Adipocyte (in vitro differentiated cells): ENCODE measurements around the gene KIDINS220.
A peak's percentile ranks its signal among the peaks of the same experiment; 100 is the strongest.

Experiments
- DNase-seq: peaks from one replicate; pipeline ENCODE4 v3.0.0-alpha.2; 2015; ENCODE audit warnings: low read depth
- H3K27me3 ChIP-seq: replicated peaks from 2 replicates; pipeline ENCODE4 v1.7.0; 2013; ENCODE audit warnings: mild to moderate bottlenecking, low read length, moderate library complexity; ENCODE audit not compliant: control insufficient read depth, insufficient read depth
- H3K36me3 ChIP-seq: 2 replicates; pipeline ENCODE4 v1.7.0; 2013; ENCODE audit warnings: low read length, mild to moderate bottlenecking, moderate library complexity; ENCODE audit not compliant: control insufficient read depth, insufficient read depth, severe bottlenecking
- H3K4me1 ChIP-seq: 2 replicates; pipeline ENCODE4 v1.7.0; 2013; ENCODE audit warnings: mild to moderate bottlenecking, low read length, moderate library complexity; ENCODE audit not compliant: control insufficient read depth, insufficient read depth
- H3K4me3 ChIP-seq: 2 replicates; pipeline ENCODE4 v1.7.0; 2013; ENCODE audit warnings: mild to moderate bottlenecking, low read length, moderate library complexity
- H3K9ac ChIP-seq: 2 replicates; pipeline ENCODE4 v1.7.0; 2013; ENCODE audit warnings: mild to moderate bottlenecking, low read length, moderate library complexity
- H3K9me3 ChIP-seq: 2 replicates; pipeline ENCODE4 v1.7.0; 2013; ENCODE audit warnings: mild to moderate bottlenecking, low read length, moderate library complexity; ENCODE audit not compliant: control insufficient read depth

KIDINS220 gene

DNA sequence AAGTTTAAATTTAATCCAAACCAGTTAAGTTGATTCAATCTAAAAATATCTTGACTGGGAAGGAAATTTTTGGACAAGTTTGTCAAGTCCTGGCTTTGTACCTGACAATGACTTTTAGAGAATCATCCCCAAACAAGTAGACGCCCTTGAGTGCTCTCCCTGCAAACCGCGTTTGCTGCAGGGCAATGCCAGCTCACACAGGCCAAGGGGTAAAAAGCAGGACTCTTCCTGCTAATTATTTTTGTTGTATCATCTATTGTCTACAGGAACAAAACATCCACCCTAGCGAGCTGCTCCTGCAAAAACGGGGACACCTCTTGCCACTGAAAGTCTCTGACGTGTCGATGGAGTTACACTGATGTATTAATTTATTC is 144.6 kb downstream of the KIDINS220 start:
- H3K36me3 ChIP-seq = no peaks in the 10 kb centered on the region
- peaks cover 15% of the 10 kb centered on the region for H3K27me3 ChIP-seq
- peaks cover 12% of the 10 kb centered on the region for H3K4me1 ChIP-seq
- H3K4me3 ChIP-seq = no peak overlapping the region
- H3K9me3 ChIP-seq = peaks cover 4% of the 10 kb centered on the region
- no peak overlapping the region for H3K9ac ChIP-seq
- no peak for DNase-seq

DNA sequence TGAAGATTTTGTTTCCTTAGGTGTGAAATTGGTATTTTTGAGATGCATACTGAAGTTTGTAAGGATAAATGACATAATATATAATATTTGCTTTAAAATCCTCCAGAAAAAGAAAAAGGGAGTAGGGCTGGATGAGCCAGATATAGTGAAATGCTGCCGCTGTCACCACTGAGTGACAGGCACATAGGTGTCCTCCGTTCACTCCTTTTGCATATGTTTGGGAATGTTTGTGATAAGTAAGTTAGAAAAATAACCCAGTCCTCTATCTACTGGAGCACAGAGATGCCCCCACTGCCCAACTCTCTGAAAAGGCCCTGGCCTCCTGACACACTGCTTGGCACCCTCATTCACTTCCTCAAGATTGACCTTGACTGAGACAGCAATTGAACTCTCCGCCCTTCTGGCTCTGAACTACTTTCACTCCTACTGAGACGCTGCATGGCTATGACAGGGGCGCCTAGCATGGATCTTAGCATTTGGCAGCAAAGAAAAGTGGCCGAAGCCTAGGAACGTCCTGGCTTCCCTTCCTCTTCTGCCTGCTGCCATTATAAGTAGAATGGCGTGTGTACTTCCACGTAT is 145.5 kb downstream of the KIDINS220 start:
- H3K36me3 ChIP-seq = no peaks in the 10 kb centered on the region
- H3K9ac ChIP-seq = no peak overlapping the region
- peaks cover 12% of the 10 kb centered on the region for H3K4me1 ChIP-seq
- peaks cover 14% of the 10 kb centered on the region for H3K27me3 ChIP-seq
- H3K4me3 ChIP-seq = no peak overlapping the region
- no peaks in the 10 kb centered on the region for H3K9me3 ChIP-seq
- DNase-seq = no peak

DNA sequence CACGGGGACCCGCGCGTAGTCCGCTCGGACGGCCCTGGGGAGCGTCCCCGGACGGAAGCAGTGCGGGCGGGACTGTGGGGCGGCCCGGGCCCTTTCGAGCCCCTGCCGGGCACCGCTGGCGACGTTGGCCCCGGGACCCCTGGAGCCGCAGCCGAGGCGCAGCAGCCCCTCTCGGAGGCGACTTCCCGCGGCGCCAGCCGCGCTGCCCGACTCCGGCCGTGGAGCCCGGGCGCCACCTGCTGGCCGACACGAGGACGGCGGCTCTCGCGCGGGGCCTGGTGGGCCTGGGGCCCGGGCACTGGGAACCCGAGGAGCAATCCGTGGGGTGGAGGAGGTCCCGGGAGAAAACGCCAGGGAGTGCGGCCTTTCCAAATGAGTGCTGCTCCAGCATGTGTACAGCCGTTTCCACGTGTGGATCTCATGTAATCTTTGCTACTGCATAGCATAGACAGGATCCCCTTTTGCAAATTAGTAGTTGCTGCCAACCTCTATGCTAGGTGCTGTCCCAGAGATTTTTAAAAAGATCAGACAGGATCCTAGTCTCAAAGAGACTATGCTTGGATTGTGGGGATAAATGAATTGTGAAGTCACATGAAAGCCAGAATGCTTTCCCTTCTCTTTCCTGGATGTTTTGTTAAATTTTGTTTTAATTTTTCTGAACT is 151.6 kb downstream of the KIDINS220 start:
- H3K4me3 ChIP-seq = peak overlapping the region; percentile 84
- no peaks in the 10 kb centered on the region for H3K27me3 ChIP-seq
- H3K36me3 ChIP-seq = no peaks in the 10 kb centered on the region
- H3K9ac ChIP-seq = peak overlapping the region; percentile 84
- H3K4me1 ChIP-seq = peaks cover 8% of the 10 kb centered on the region
- no peaks in the 10 kb centered on the region for H3K9me3 ChIP-seq
- DNase-seq = peak; percentile 79

DNA sequence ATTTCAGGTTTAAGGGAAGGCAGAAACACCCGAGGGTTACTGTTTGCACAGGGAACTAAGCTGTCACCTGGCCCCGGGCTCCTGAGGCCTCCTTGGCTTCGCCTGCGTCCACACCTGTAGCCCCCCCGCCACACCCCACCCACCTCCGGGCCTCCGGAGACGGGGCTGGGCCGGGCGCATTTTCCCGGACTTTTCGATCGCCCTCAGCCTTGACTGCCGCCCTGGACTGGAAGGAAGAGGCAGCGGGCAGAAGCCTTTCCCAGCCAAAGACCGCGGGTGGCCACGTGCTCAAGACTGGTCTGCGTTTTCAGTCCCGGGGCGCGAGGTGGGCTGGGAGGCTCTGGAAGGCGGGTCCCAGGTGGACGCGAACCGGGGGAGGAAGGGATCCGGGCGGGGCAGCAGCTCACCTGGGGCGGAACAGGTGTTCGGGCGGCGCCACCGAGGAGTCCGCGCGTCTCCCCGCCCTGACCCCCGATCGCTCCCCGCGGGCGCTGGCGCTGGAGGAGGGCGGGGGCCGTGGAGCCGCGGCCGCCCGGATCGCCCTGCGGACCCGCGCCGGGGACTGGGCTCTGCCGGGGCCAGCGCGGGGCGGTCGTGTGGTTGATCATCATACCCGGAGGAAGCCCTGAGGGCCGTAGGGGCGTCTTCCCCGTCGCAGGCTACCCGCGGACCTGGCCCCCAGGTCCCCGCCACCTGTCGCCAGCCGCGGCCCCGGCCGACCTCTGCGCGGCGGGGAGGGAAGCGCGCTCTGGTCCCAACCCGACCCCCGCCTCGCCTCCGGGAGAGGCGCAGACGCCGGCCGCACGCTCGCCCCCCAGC is 152.3 kb downstream of the KIDINS220 start:
- peaks cover 15% of the 10 kb centered on the region for H3K4me1 ChIP-seq
- DNase-seq = peak; percentile 67
- H3K9me3 ChIP-seq = no peaks in the 10 kb centered on the region
- no peaks in the 10 kb centered on the region for H3K36me3 ChIP-seq
- H3K9ac ChIP-seq = peak overlapping the region; percentile 84
- no peaks in the 10 kb centered on the region for H3K27me3 ChIP-seq
- H3K4me3 ChIP-seq = peak overlapping the region; percentile 84

DNA sequence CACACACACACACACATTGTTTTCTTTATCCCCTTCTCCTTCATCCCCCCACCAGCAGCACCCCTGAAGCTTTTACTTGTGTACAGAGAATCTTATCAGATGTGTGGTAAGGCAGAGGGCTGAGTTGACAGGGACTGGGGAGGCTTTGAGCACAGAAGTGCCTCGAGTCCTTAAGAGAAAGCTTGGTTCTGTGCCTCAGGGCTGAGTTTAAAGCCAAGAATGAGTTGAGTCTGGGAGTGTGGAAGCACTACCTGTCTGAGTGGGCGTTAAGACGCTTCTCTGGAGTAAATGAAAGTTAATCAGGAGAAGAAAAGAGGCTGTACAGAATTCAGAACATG is 152.9 kb downstream of the KIDINS220 start:
- Histone ChIP-seq H3K27me3 (no peaks in the 10 kb centered on the region), H3K36me3 (no peaks in the 10 kb centered on the region), H3K4me3 (peak overlapping the region; percentile 84), H3K9ac (peak overlapping the region; percentile 84), H3K9me3 (no peaks in the 10 kb centered on the region), H3K4me1 (peaks cover 21% of the 10 kb centered on the region)
- DNase-seq = peak; percentile 60

DNA sequence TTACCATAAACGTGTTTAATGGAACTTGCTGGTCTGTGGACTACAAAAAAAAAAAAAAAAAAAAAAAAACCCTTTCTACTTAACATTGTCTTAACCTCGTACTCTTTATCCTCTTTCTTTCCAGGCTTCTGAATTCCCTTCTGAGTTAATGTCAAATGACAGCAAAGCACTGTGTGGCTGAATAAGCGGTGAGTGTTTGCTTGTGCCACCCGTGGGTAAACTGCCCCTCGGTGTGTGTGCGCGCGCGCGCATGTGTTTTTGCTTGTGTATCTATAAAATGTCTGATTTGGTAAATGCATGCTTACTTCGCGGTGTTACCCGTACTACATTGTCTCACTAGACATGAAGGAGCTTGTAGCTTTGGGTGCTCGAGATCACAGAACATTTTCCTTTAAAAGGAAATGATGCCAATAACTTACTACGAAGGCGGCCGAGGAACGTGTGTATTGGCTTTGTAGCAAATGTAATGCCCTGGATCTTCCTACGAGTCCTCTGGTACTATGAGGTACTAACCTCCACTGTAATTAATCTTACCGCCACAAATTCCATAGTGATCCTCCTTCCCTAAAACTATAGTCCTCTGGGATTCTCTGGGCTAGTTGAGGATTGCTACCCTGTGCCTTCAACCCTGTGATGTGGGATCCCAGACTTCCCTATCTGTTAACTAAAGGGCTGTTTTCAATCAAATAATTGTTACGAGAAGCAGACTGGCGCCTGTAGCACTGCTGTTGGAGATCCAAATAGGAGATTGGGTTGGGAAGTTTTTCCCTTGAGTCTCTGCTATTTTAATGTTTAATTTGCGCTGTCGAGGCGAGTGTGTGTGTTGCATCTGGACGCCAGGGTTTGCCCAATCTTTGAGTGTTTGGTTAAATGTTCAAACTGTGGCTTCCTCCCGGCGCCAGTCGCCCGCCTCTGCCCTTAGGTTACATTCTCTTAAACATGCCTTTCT is 154.4 kb downstream of the KIDINS220 start:
- Histone ChIP-seq H3K27me3 (no peaks in the 10 kb centered on the region), H3K9me3 (no peaks in the 10 kb centered on the region), H3K4me3 (peak overlapping the region; percentile 84), H3K4me1 (peaks cover 25% of the 10 kb centered on the region), H3K36me3 (no peaks in the 10 kb centered on the region), H3K9ac (peak overlapping the region; percentile 93)
- DNase-seq = peak; percentile 85

DNA sequence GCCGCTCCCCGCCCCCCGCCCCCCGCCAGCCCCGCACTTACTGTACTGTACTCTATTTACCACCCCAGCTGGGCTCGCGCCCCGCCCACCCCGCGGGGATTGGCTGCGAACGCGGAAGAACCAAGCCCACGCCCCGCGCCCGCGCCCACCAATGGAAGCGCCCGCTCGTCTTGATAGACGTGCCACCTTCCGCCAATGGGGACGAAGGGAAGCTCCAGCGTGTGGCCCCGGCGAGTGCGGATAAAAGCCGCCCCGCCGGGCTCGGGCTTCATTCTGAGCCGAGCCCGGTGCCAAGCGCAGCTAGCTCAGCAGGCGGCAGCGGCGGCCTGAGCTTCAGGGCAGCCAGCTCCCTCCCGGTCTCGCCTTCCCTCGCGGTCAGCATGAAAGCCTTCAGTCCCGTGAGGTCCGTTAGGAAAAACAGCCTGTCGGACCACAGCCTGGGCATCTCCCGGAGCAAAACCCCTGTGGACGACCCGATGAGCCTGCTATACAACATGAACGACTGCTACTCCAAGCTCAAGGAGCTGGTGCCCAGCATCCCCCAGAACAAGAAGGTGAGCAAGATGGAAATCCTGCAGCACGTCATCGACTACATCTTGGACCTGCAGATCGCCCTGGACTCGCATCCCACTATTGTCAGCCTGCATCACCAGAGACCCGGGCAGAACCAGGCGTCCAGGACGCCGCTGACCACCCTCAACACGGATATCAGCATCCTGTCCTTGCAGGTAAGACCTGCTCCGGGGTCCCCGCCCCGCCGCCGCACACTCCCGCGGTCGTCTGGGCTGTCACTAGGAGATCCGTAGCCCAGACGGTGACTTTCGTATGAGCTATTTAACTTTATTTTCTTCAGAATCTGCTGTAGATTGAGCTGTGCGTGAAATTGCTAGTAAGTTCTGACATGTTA is 155.4 kb downstream of the KIDINS220 start, which contains the start of gene ID2:
Gene ID2 (plus strand): TSS at position 271 of the 907 bp plus-strand sequence. CDS start 110 bp downstream, at position 381.
- Histone ChIP-seq H3K27me3 (no peaks in the 10 kb centered on the region), H3K4me3 (peak within 1 kb of the TSS; percentile 91), H3K36me3 (no peaks in the 10 kb centered on the region), H3K9me3 (no peaks in the 10 kb centered on the region), H3K4me1 (peaks cover 34% of the 10 kb centered on the region), H3K9ac (peak within 1 kb of the TSS; percentile 98)
- DNase-seq = peak; percentile 99

DNA sequence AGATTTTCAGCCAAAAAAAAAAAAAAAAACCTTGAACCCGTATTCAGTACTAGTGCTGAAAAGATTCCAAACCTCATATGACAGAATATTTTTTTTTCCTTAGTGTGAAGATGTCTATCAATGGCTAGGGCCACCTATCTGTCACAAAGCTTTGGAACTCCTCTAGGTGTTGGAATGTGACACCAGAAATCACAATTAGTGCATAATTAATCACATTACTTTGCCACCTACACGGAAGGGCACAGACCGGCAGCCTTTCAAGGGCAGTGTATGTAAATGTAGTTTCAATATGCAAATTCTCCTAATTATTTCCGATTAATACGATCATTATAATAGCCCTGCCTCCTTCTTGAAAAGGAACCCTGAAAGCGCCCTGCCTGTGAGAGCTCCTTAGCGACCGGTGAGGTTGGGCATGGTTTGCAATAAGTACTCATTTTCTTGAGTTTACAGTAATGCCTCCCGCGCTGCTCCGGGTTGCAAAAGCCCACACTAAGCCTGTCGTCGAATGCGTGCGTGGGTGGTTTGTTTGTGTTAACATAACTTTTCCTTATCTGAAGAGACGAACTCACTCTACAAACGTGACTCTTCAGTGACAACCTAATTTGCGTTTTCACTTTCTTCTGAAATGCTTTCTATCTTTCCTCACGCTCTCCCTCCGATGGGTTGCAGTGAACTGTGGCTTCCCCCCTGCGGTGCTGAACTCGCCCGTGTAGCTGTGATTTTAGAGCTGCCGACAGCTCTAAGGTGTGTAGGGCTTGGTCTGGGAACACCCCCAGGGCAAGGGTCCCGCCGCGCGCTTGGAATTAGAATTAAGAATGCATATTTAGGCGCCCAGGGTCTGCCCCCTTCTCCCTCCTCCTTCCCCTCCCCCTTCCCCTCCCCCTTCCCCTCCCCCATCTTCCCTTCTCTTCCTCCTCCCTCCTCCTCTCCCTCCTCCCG is 156.3 kb downstream of the KIDINS220 start:
- H3K27me3 ChIP-seq = no peaks in the 10 kb centered on the region
- peak; percentile 93 for DNase-seq
- peaks cover 39% of the 10 kb centered on the region for H3K4me1 ChIP-seq
- H3K9ac ChIP-seq = peak overlapping the region; percentile 98
- no peaks in the 10 kb centered on the region for H3K36me3 ChIP-seq
- no peaks in the 10 kb centered on the region for H3K9me3 ChIP-seq
- H3K4me3 ChIP-seq = peak overlapping the region; percentile 91

DNA sequence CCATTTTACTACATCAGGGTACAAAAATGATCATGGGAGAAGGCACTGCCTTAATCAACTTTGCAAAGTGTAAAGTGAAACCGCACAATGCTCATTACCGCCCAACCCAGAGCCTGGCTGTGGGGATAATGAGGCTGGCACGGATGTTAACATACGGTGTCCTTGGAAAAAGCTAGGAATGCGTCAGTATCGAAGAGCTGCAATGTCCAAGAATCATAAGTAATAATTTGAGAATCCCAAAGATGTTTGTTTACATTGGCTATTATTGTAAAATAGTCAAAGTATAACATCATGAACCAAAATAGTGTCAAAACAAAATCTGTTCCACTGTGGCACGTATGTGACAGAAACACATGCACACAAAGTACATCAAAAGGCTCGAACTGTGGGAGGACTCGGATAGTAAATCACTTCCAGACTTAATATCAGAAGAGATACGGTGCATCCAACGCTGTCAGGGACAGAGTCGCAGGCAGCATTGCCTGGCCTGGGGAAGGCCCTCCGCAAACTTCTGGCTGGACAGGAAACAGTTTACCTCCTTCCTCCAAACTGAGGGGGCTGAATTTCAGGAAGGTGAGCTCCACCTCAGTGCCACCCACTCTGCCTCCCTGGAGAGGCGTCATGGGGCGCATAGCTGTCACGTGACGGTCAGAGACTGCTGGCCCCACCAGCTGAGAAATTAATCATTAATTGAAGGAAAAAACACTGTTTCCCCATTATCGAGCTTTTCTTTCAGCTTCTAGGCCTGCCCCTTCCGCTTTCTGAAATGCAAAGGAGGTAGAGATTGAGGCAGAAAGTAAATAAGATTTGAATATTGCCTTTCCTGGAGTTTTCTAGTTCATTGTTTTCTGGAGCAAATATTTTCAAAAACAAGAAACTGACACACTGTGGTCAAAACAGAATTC is 157.3 kb downstream of the KIDINS220 start:
- Histone ChIP-seq H3K4me3 (peak overlapping the region; percentile 91), H3K36me3 (no peaks in the 10 kb centered on the region), H3K9ac (peak overlapping the region; percentile 98), H3K4me1 (peaks cover 40% of the 10 kb centered on the region), H3K27me3 (no peaks in the 10 kb centered on the region), H3K9me3 (no peaks in the 10 kb centered on the region)
- peak; percentile 73 for DNase-seq
